Measurements from ENCODE around the gene DNASE1L3. TPM values are rescaled to one million over a fixed set of nuclear protein-coding genes. Genes with fewer than 3 reads are reported as not detected.

Gene DNASE1L3
- total and polyA plus RNA-seq, 4 donors, result 76.1 to 201 (median 128) TPM

DNA sequence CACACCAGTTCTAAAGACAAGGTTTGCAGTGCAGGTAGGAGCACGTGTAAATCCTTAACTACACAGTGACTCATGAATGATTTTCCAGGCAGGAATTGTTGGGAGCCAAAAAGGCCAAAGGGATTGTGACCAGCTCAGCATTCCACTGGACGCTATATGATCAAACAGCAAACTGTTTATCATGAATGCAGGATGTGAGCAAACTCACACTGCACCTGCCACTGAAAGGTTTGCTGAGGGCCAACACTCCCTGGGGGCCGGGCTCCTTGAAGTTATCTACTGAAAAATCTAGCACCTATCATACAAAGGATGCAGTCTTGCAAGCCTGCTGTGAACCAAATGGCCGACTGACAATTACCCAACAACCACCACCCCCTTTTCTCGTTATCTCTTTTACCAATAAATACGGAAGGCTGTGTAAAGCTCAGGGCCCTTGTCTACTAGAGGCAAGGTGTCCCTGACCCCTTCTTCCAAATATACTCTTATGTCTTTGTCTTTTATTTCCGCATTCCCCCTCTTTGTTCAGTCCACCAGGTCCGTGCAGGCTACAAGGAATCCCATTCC is 11.5 kb upstream of the DNASE1L3 start:
- Histone ChIP-seq H3K9me3 (ENCODE audit: control insufficient read depth in 4 of 4, low read length in 3 of 4) (no peaks in the 10 kb centered on the region), H3K27me3 (ENCODE audit: control insufficient read depth in 4 of 4, insufficient read depth in 4 of 4, low read length in 3 of 4) (no peaks in the 10 kb centered on the region), H3K36me3 (ENCODE audit: control insufficient read depth in 4 of 4, insufficient read depth in 3 of 4, low read depth in 1 of 4, low read length in 3 of 4) (no peaks in the 10 kb centered on the region), H3K27ac (ENCODE audit: low read depth in 1 of 2, low read length in 2 of 2) (no peak overlapping the region), H3K4me3 (ENCODE audit: low read depth in 1 of 3, low read length in 3 of 3) (no peak overlapping the region), H3K4me1 (ENCODE audit: control insufficient read depth in 4 of 4, insufficient read depth in 4 of 4, low read length in 3 of 4) (peaks cover 0 to 5% (median 2%) of the 10 kb centered on the region in 4 donors), H3K9ac (ENCODE audit: low read depth in 1 of 2, low read length in 2 of 2) (no peak overlapping the region)
- TF ChIP-seq EGR1 (IDR thresholded peaks at IDR 0.05; ENCODE audit: low read depth in 2 of 2), result no peak
- no peak for TF ChIP-seq HNF4A (conservative IDR thresholded peaks at IDR 0.05)
- no peak for TF ChIP-seq RXRA (IDR thresholded peaks at IDR 0.05)
- TF ChIP-seq, protein P1, sequence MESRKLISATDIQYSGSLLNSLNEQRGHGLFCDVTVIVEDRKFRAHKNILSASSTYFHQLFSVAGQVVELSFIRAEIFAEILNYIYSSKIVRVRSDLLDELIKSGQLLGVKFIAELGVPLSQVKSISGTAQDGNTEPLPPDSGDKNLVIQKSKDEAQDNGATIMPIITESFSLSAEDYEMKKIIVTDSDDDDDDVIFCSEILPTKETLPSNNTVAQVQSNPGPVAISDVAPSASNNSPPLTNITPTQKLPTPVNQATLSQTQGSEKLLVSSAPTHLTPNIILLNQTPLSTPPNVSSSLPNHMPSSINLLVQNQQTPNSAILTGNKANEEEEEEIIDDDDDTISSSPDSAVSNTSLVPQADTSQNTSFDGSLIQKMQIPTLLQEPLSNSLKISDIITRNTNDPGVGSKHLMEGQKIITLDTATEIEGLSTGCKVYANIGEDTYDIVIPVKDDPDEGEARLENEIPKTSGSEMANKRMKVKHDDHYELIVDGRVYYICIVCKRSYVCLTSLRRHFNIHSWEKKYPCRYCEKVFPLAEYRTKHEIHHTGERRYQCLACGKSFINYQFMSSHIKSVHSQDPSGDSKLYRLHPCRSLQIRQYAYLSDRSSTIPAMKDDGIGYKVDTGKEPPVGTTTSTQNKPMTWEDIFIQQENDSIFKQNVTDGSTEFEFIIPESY (IDR thresholded peaks at IDR 0.05), result no peak
- no peak for TF ChIP-seq RAD21 (IDR thresholded peaks at IDR 0.05)
- no peak for TF ChIP-seq TAF1 (conservative IDR thresholded peaks at IDR 0.05)
- TF ChIP-seq, protein P2, sequence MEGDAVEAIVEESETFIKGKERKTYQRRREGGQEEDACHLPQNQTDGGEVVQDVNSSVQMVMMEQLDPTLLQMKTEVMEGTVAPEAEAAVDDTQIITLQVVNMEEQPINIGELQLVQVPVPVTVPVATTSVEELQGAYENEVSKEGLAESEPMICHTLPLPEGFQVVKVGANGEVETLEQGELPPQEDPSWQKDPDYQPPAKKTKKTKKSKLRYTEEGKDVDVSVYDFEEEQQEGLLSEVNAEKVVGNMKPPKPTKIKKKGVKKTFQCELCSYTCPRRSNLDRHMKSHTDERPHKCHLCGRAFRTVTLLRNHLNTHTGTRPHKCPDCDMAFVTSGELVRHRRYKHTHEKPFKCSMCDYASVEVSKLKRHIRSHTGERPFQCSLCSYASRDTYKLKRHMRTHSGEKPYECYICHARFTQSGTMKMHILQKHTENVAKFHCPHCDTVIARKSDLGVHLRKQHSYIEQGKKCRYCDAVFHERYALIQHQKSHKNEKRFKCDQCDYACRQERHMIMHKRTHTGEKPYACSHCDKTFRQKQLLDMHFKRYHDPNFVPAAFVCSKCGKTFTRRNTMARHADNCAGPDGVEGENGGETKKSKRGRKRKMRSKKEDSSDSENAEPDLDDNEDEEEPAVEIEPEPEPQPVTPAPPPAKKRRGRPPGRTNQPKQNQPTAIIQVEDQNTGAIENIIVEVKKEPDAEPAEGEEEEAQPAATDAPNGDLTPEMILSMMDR (IDR thresholded peaks at IDR 0.05; ENCODE audit: low read depth, low read length, missing input control), result no peak
- TF ChIP-seq, protein P3, sequence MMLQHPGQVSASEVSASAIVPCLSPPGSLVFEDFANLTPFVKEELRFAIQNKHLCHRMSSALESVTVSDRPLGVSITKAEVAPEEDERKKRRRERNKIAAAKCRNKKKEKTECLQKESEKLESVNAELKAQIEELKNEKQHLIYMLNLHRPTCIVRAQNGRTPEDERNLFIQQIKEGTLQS (IDR thresholded peaks at IDR 0.05), result no peak
- TF ChIP-seq, protein P4, sequence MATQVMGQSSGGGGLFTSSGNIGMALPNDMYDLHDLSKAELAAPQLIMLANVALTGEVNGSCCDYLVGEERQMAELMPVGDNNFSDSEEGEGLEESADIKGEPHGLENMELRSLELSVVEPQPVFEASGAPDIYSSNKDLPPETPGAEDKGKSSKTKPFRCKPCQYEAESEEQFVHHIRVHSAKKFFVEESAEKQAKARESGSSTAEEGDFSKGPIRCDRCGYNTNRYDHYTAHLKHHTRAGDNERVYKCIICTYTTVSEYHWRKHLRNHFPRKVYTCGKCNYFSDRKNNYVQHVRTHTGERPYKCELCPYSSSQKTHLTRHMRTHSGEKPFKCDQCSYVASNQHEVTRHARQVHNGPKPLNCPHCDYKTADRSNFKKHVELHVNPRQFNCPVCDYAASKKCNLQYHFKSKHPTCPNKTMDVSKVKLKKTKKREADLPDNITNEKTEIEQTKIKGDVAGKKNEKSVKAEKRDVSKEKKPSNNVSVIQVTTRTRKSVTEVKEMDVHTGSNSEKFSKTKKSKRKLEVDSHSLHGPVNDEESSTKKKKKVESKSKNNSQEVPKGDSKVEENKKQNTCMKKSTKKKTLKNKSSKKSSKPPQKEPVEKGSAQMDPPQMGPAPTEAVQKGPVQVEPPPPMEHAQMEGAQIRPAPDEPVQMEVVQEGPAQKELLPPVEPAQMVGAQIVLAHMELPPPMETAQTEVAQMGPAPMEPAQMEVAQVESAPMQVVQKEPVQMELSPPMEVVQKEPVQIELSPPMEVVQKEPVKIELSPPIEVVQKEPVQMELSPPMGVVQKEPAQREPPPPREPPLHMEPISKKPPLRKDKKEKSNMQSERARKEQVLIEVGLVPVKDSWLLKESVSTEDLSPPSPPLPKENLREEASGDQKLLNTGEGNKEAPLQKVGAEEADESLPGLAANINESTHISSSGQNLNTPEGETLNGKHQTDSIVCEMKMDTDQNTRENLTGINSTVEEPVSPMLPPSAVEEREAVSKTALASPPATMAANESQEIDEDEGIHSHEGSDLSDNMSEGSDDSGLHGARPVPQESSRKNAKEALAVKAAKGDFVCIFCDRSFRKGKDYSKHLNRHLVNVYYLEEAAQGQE (IDR thresholded peaks at IDR 0.05), result no peak
- TF ChIP-seq GABPA (IDR thresholded peaks at IDR 0.05 in 1 of 2, conservative IDR thresholded peaks at IDR 0.05 in 1 of 2), result no peak
- TF ChIP-seq FOXA1 (IDR thresholded peaks at IDR 0.05), result no peak
- DNase-seq (ENCODE audit: low spot score), result no peak
- WGBS, result 86% methylated on average over 8 of the region's 8 CpGs

DNA sequence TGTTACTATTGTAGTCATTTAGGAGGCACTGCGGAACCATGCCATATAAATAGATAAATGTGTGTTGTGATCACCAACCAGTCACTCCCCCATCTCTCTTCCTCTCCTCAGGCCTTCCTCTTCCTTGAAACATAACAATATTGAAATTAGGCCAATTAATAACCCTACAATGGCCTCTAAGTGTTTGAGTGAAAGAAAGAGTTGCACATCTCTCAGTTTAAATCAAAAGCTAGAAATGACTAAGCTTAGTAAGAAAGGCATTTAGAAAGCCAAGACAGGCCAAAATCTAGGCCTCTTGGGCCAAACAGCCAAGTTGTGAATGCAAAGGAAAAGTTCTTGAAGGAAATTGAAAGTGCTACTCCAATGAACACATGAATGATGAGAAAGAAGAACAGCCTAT is 8.1 kb upstream of the DNASE1L3 start:
- no peak overlapping the region for H3K9ac ChIP-seq (ENCODE audit: low read depth in 1 of 2, low read length in 2 of 2)
- no peaks in the 10 kb centered on the region for H3K27me3 ChIP-seq (ENCODE audit: control insufficient read depth in 4 of 4, insufficient read depth in 4 of 4, low read length in 3 of 4)
- WGBS, result 81% methylated on average over 1 of the region's 1 CpG
- TF ChIP-seq FOXA2 (IDR thresholded peaks at IDR 0.05) (no peak), EGR1 (IDR thresholded peaks at IDR 0.05; ENCODE audit: low read depth in 2 of 2) (no peak), RXRA (IDR thresholded peaks at IDR 0.05) (no peak), FOXA1 (IDR thresholded peaks at IDR 0.05) (no peak), YY1 (IDR thresholded peaks at IDR 0.05) (no peak), HNF4A (conservative IDR thresholded peaks at IDR 0.05) (no peak), HNF4G (IDR thresholded peaks at IDR 0.05) (no peak), JUND (IDR thresholded peaks at IDR 0.05) (no peak), TAF1 (conservative IDR thresholded peaks at IDR 0.05) (no peak)
- TF ChIP-seq, protein P5, sequence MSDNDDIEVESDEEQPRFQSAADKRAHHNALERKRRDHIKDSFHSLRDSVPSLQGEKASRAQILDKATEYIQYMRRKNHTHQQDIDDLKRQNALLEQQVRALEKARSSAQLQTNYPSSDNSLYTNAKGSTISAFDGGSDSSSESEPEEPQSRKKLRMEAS (IDR thresholded peaks at IDR 0.05), result no peak
- TF ChIP-seq, protein P4 (IDR thresholded peaks at IDR 0.05), result no peak
- TF ChIP-seq, protein P1 (IDR thresholded peaks at IDR 0.05), result no peak
- H3K36me3 ChIP-seq (ENCODE audit: control insufficient read depth in 4 of 4, insufficient read depth in 3 of 4, low read depth in 1 of 4, low read length in 3 of 4), result no peaks in the 10 kb centered on the region
- no peak overlapping the region for H3K4me3 ChIP-seq (ENCODE audit: low read depth in 1 of 3, low read length in 3 of 3)
- DNase-seq (ENCODE audit: low spot score), result no peak
- H3K4me1 ChIP-seq (ENCODE audit: control insufficient read depth in 4 of 4, insufficient read depth in 4 of 4, low read length in 3 of 4), result peaks cover 2 to 21% (median 13%) of the 10 kb centered on the region in 4 donors
- H3K27ac ChIP-seq (ENCODE audit: low read depth in 1 of 2, low read length in 2 of 2), result no peak overlapping the region
- no peaks in the 10 kb centered on the region for H3K9me3 ChIP-seq (ENCODE audit: control insufficient read depth in 4 of 4, low read length in 3 of 4)
